Measurements from ENCODE around the gene FFAR3. TPM values are rescaled to one million over a fixed set of nuclear protein-coding genes. Genes with fewer than 3 reads are reported as not detected.
"Not testable (repeated sequence)": the region's sequence is repeated elsewhere in the genome, so short reads cannot be mapped to it uniquely, and the experiment has no call there.

The FFAR3 gene
- total RNA-seq, 1 donor from 2014 or later, result not detected

DNA sequence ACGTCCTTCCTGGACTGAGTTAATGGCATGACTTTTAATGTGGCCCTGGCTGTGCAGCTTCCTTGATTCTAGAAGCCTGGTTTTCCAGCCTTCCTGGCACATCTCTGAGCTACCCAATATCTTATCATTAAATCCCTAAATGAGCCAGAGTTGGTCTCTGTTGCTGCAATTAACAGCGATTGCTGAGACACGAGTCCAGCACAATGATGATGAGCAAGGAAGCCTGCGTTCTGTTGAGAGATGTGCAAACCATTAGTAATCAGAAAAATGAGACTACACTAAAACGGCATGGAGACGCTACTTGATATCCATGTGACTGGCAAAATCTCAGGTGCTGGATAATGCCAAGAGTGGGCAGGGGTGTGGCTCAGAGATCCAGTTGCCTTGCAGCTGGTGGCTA lies 38.8 kb downstream of the FFAR3 start:
- Mint-ChIP-seq H3K4me1 (ENCODE audit: unreplicated experiment) (no peaks in the 10 kb centered on the region), H3K36me3 (ENCODE audit: low read depth, unreplicated experiment) (no peaks in the 10 kb centered on the region), H3K9me3 (ENCODE audit: unreplicated experiment) (no peaks in the 10 kb centered on the region), H3K27ac (ENCODE audit: unreplicated experiment) (no peak overlapping the region), H3K4me3 (ENCODE audit: unreplicated experiment) (no peak overlapping the region), H3K27me3 (ENCODE audit: unreplicated experiment) (peaks cover 4% of the 10 kb centered on the region)
- DNase-seq (ENCODE audit: low spot score), result no peak
- no peak for TF ChIP-seq CTCF (IDR thresholded peaks at IDR 0.05; ENCODE audit: unreplicated experiment)

GRCh38 chr19:35398570-35398969 lies 40.3 kb downstream of the FFAR3 start:
- Mint-ChIP-seq H3K9me3 (ENCODE audit: unreplicated experiment) (no peaks in the 10 kb centered on the region), H3K27me3 (ENCODE audit: unreplicated experiment) (peaks cover 4% of the 10 kb centered on the region), H3K4me1 (ENCODE audit: unreplicated experiment) (no peaks in the 10 kb centered on the region), H3K36me3 (ENCODE audit: low read depth, unreplicated experiment) (no peaks in the 10 kb centered on the region), H3K4me3 (ENCODE audit: unreplicated experiment) (no peak overlapping the region), H3K27ac (ENCODE audit: unreplicated experiment) (no peak overlapping the region)
- DNase-seq (ENCODE audit: low spot score), result no peak
- TF ChIP-seq CTCF (IDR thresholded peaks at IDR 0.05; ENCODE audit: unreplicated experiment), result no peak

GRCh38 chr19:35399231-35399630 lies 41.0 kb downstream of the FFAR3 start:
- DNase-seq (ENCODE audit: low spot score), result no peak
- TF ChIP-seq CTCF (IDR thresholded peaks at IDR 0.05; ENCODE audit: unreplicated experiment), result no peak
- Mint-ChIP-seq H3K4me3 (ENCODE audit: unreplicated experiment) (no peak overlapping the region), H3K27me3 (ENCODE audit: unreplicated experiment) (peaks cover 4% of the 10 kb centered on the region), H3K36me3 (ENCODE audit: low read depth, unreplicated experiment) (no peaks in the 10 kb centered on the region), H3K27ac (ENCODE audit: unreplicated experiment) (no peak overlapping the region), H3K4me1 (ENCODE audit: unreplicated experiment) (no peaks in the 10 kb centered on the region), H3K9me3 (ENCODE audit: unreplicated experiment) (no peaks in the 10 kb centered on the region)

DNA sequence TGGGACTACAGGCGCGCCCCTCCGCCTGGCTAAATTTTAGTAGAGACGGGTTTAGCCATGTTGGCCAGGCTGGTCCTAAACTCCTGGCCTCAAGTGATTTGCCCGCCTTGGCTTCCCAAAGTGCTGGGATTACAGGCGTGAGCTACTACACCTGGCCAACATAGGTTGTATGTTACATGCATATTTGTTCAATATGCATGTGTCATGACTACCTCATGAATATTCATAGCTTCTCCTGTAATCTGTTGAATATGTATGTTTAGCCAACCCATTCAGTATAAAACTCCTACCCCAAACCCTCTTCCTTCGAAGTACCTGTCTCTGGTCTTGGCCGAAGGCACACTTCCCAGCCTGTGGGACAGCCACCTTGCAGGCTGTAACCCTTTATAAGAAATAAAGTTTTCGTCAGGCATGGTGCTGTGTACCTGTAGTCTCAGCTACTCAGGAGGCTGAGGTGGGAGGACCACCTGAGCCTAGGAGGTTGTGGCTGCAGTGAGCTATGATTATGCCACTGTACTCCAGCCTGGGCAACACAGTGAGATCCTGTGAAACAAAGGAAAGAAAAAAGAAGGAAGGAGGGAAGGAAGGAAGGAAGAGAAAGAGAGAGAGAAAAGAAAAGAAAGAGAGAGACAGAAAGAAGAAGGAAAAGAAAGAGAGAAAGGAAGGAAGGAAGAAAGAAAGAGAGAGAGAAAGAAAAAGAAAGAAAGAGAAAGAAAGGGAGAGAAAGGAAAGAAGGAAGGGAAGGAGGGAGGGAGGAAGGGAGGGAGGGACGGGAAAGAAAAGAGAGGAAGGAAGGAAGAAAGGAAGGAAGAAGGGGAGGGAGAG lies 41.9 kb downstream of the FFAR3 start:
- no peak for TF ChIP-seq CTCF (IDR thresholded peaks at IDR 0.05; ENCODE audit: unreplicated experiment)
- no peaks in the 10 kb centered on the region for H3K9me3 Mint-ChIP-seq (ENCODE audit: unreplicated experiment)
- peaks cover 4% of the 10 kb centered on the region for H3K27me3 Mint-ChIP-seq (ENCODE audit: unreplicated experiment)
- no peaks in the 10 kb centered on the region for H3K4me1 Mint-ChIP-seq (ENCODE audit: unreplicated experiment)
- no peak overlapping the region for H3K27ac Mint-ChIP-seq (ENCODE audit: unreplicated experiment)
- no peak overlapping the region for H3K4me3 Mint-ChIP-seq (ENCODE audit: unreplicated experiment)
- DNase-seq (ENCODE audit: low spot score), result no peak
- no peaks in the 10 kb centered on the region for H3K36me3 Mint-ChIP-seq (ENCODE audit: low read depth, unreplicated experiment)

- Mint-ChIP-seq H3K9me3 (ENCODE audit: unreplicated experiment) (no peaks in the 10 kb centered on the region), H3K27me3 (ENCODE audit: unreplicated experiment) (peaks cover 4% of the 10 kb centered on the region), H3K36me3 (ENCODE audit: low read depth, unreplicated experiment) (no peaks in the 10 kb centered on the region), H3K27ac (ENCODE audit: unreplicated experiment) (no peak overlapping the region), H3K4me3 (ENCODE audit: unreplicated experiment) (no peak overlapping the region), H3K4me1 (ENCODE audit: unreplicated experiment) (no peaks in the 10 kb centered on the region)
- no peak for DNase-seq (ENCODE audit: low spot score)
- TF ChIP-seq CTCF (IDR thresholded peaks at IDR 0.05; ENCODE audit: unreplicated experiment), result no peak
Measured at GRCh38 chr19:35400773-35401100, 42.5 kb downstream of the FFAR3 start.

DNA sequence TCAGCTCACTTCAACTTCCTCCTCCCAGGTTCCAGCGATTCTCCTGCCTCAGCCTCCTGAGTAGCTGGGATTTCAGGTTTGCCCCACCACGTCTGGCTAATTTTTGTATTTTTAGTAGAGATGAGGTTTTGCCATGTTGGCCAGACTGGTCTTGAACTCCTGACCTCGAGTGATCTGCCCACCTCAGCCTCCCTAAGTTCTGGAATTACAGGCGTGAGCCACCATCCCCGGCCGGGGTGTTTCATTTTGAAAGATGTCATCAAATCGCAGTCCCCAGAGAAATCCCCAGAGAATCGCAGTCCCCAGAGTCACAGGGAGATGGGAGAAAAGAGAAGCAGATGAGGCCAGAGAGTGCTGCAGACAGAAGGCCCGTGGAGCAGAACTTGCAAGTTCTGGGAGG lies 43.2 kb downstream of the FFAR3 start:
- H3K4me1 Mint-ChIP-seq (ENCODE audit: unreplicated experiment); H3K36me3 Mint-ChIP-seq (ENCODE audit: low read depth, unreplicated experiment); H3K27ac Mint-ChIP-seq (ENCODE audit: unreplicated experiment); H3K27me3 Mint-ChIP-seq (ENCODE audit: unreplicated experiment); DNase-seq (ENCODE audit: low spot score); H3K9me3 Mint-ChIP-seq (ENCODE audit: unreplicated experiment); H3K4me3 Mint-ChIP-seq (ENCODE audit: unreplicated experiment): not testable (repeated sequence)

Measured in endothelial cell (in vitro differentiated cells).